HG03521 (cell line): Measurements from ENCODE around the gene LINS1.

Experiments
- ATAC-seq: cut with Tn5 transposase; IDR thresholded peaks from one replicate; pipeline ENCODE4 v1.9.1; 2021; ENCODE audit warnings: mild to moderate bottlenecking, moderate library complexity; ENCODE audit not compliant: unreplicated experiment

LINS1 gene

GRCh38 chr15:100558771-100559254 is 43.2 kb downstream of the LINS1 start:
- ATAC-seq = no peak

DNA sequence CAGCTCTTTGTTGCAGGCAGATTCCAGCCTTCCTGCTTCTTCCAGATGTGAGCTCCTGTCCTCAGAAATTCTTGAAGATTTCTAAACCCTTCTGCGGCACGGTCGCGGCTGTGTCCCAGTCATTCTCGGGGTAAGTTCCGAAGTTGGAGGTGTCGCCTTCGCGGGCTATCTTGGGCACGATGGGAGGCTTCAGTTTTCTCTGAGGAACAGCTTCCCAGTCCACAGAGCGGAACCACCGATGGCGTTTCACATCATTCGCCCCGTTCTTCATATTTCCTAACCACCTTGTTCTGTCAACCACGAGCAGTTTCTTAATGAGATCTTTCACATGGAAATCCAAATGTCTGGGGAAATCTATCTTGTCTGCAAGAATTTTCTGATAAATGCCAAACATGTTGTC is 48.5 kb downstream of the LINS1 start:
- ATAC-seq = no peak

- no peak for ATAC-seq
Observed at GRCh38 chr15:100547961-100548360, 54.0 kb downstream of the LINS1 start.

GRCh38 chr15:100544946-100545345 is 57.0 kb downstream of the LINS1 start:
- ATAC-seq = no peak

DNA sequence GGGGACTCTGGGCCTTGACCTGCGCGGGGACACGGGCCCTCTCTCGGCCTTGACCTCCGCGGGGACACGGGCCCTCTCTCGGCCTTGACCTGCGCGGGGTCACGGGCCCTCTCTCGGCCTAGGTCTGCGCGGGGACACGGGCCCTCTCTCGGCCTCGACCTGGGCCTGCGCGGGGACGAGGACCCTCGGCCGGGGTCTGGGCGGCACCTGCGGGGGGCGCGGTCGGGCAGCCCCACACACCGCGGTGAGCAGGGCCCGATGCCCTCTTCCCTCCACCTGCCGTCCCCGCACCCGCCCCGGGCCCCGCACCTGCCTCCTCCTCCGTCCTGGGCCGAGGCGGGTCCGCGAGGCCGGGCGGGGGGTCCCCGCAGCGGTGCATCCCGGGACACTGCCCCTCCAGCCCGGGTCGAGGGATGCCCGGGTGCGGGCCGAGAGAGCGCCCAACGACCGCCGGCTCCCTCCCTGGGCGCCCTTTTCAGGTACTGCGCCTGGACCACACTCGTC is 57.6 kb downstream of the LINS1 start:
- no peak for ATAC-seq

GRCh38 chr15:100542290-100542689 is 59.7 kb downstream of the LINS1 start:
- ATAC-seq = no peak

DNA sequence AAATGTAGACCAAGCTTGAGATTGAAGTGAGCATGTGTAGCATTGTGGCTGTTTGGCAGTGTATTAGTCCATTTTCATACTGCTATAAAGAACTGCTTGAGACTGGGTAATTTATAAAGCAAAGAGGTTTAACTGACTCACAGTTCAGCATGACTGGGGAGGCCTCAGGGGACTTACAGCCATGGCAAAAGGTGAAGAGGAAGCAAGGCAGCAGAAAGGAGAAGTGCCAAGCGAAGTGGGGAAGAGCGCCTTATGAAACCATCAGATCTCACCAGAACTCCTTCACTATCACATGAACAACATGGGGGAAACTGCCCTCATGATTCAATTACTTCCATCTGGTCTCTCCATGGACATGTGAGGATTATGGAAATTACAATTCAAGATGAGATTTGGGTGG is 64.7 kb downstream of the LINS1 start:
- ATAC-seq = no peak

GRCh38 chr15:100536733-100537132 is 65.3 kb downstream of the LINS1 start:
- no peak for ATAC-seq

DNA sequence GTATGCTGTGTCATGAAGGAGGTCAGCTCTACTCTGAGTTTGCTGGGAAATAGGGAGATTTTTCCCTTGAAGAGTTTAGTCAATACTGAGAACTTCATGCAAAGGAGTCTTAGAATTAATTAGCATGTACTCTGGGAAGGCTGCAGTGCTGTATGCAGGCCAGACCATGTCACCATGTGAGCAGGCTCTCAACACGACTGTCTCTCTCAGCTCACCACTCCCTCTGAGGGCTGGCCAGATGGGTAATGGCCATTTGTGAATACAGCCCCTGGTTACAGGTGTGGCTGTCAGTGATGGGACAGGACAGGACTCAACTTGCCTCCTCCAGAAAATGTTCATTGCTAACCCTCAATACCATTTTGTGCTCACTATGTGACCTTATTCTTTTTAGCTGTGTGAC is 68.1 kb downstream of the LINS1 start:
- ATAC-seq = no peak

DNA sequence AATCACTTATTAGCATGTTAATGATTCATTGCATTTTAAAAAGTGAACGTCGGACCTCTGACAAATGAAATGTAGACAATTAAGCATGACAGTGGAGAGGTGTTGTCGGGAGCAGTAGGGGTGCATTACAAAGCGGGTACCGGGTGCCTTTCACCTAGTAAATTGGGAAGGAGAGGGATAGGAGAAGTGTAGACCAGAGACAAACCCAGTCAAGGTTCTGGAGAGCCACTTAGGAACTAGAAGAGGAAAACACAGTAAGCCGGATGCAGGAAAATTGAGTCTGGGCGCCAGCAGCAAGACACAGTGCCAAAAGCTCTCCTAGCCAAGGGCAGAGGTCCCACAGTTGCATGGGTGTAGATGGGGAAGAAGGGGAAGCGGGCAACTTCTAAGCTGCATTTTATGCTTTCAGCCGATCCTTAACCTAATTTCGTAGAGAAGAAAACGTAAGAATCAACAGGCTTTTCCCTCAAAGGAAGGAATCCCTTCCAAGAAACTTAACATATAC is 70.1 kb downstream of the LINS1 start:
- no peak for ATAC-seq

GRCh38 chr15:100531204-100531603 is 70.8 kb downstream of the LINS1 start:
- ATAC-seq = no peak

- ATAC-seq = no peak
Observed at GRCh38 chr15:100529556-100529955, 72.4 kb downstream of the LINS1 start.

GRCh38 chr15:100528833-100529428 is 73.1 kb downstream of the LINS1 start, which contains the start of gene CERS3:
Gene CERS3, minus strand, starts transcription at chr15:100528950. Its CDS starts 27,101 bp downstream, at chr15:100501849.
- ATAC-seq = no peak

DNA sequence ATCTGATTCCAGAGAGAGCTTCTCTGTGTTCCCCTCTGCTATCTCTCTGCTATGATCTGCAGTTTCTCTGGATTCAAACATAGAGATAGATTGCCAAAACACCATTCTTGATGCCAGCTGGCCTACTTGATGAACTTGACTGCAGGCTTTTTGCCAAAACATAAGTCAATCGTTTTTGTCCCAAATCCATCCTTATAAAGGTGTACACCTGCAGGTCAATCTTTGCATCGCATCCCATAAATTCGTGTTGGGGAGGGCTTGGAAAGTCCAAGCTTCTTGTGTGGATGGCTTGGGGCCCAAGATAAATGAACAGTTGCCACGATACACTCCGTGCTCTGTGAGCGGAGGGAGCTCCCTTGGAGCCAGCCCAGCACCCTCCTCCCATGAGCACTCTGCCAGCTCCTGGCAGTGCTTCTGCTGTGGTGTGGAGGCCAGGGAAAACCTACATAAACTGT is 75.9 kb downstream of the LINS1 start:
- ATAC-seq = no peak

- no peak for ATAC-seq
Observed at GRCh38 chr15:100525436-100525835, 76.5 kb downstream of the LINS1 start.

GRCh38 chr15:100524326-100524725 is 77.7 kb downstream of the LINS1 start:
- ATAC-seq = no peak

GRCh38 chr15:100521907-100522306 is 80.1 kb downstream of the LINS1 start:
- no peak for ATAC-seq

- no peak for ATAC-seq
Observed at GRCh38 chr15:100520132-100520921, 81.7 kb downstream of the LINS1 start.

- no peak for ATAC-seq
Observed at GRCh38 chr15:100517846-100518245, 84.1 kb downstream of the LINS1 start.
